ENCODE data around the gene RFX5.

GRCh38 chr1:151386002-151386401, 39.0 kb upstream of the RFX5 start:
- TF ChIP-seq BHLHE40 (IDR thresholded peaks at IDR 0.05; ENCODE audit: borderline replicate concordance) (no peak), SP1 (IDR thresholded peaks at IDR 0.05) (no peak), ELF4 (IDR thresholded peaks at IDR 0.05) (no peak), FOXA1 (IDR thresholded peaks at IDR 0.05) (no peak), FOXK2 (IDR thresholded peaks at IDR 0.05) (no peak), TARDBP (IDR thresholded peaks at IDR 0.05) (no peak), CTBP1 (IDR thresholded peaks at IDR 0.05; ENCODE audit: borderline replicate concordance) (no peak), NFRKB (IDR thresholded peaks at IDR 0.05) (no peak)
